H1 (cell line): Measurements from ENCODE around the gene ELP4. TPM values are rescaled to one million over a fixed set of nuclear protein-coding genes. Genes with fewer than 3 reads are reported as not detected.

Experiments
- CTCF ChIA-PET: fragments of 300-600 bp; sonication (Branson Sonifier 250); formaldehyde crosslinking; loops from one replicate; lab custom pipeline; 2021; ENCODE audit not compliant: partially characterized antibody; lab: Charles Lee
- POLR2A ChIA-PET: fragments of 300-600 bp; sonication (Branson Sonifier 250); formaldehyde crosslinking; loops from one replicate; lab custom pipeline; 2021; ENCODE audit warnings: inconsistent platforms; ENCODE audit not compliant: partially characterized antibody; lab: Charles Lee
- DNase-seq, 2 experiments: peaks; one replicate each; pipeline versions ENCODE4 v3.0.0 to v3.0.0-alpha.2; 2010 to 2022; ENCODE audit warnings: low spot score in 2 of 2, low read depth in 1 of 2, mixed read lengths in 1 of 2
- FAIRE-seq: peaks from 2 replicates; lab custom pipeline; 2011; peaks lifted over from hg19 to GRCh38; lab: Jason Lieb, UNC
- H2AFZ ChIP-seq: 2 replicates; pipeline ENCODE4 v1.8.1; 2012; ENCODE audit warnings: low read length, inconsistent platforms
- H2AK5ac ChIP-seq: 2 replicates; pipeline ENCODE4 v1.6.1; 2013; ENCODE audit warnings: low read depth, low read length
- H2BK120ac ChIP-seq: replicated peaks from 2 replicates; pipeline ENCODE3; 2013; ENCODE audit warnings: low read depth, low read length, inconsistent platforms
- H2BK12ac ChIP-seq: 2 replicates; pipeline ENCODE4 v1.6.1; 2013; ENCODE audit warnings: low read depth, low read length
- H2BK15ac ChIP-seq: 2 replicates; pipeline ENCODE4 v1.6.1; 2013; ENCODE audit warnings: low read length
- H2BK20ac ChIP-seq: 2 replicates; pipeline ENCODE4 v1.6.1; 2013; ENCODE audit warnings: low read length
- H2BK5ac ChIP-seq: 2 replicates; pipeline ENCODE4 v1.6.1; 2013; ENCODE audit warnings: low read depth, low read length
- H3K14ac ChIP-seq: 2 replicates; pipeline ENCODE4 v1.6.1; 2013; ENCODE audit warnings: inconsistent platforms; ENCODE audit not compliant: insufficient read length
- H3K18ac ChIP-seq: 2 replicates; pipeline ENCODE4 v1.6.1; 2013; ENCODE audit warnings: low read length; ENCODE audit errors: extremely low read depth
- H3K23ac ChIP-seq: 2 replicates; pipeline ENCODE4 v1.6.1; 2013; ENCODE audit warnings: inconsistent platforms; ENCODE audit not compliant: insufficient read length
- H3K23me2 ChIP-seq: 2 replicates; pipeline ENCODE4 v1.6.1; 2013; ENCODE audit warnings: low read depth, low read length
- H3K27ac ChIP-seq: 2 replicates; pipeline ENCODE4 v1.6.1; 2011; ENCODE audit warnings: low read depth, low read length, inconsistent platforms
- H3K27me3 ChIP-seq, 4 experiments: replicated peaks in 1 of 4; 1 replicate in 1 of 4; 2 replicates in 3 of 4; pipeline versions ENCODE4 v1.6.1 to v1.8.1; 2011 to 2013; ENCODE audit warnings: low read length in 3 of 4, mild to moderate bottlenecking in 3 of 4, inconsistent platforms in 2 of 4, mixed read lengths in 2 of 4, moderate library complexity in 1 of 4; ENCODE audit not compliant: control insufficient read depth in 3 of 4, insufficient read depth in 3 of 4; ENCODE audit errors: extremely low read depth in 1 of 4
- H3K36me3 ChIP-seq, 4 experiments: 2 replicates each; pipeline versions ENCODE4 v1.6.1 to v1.8.1; 2011 to 2013; ENCODE audit warnings: mild to moderate bottlenecking in 4 of 4, low read length in 3 of 4, moderate library complexity in 2 of 4, control low read depth in 1 of 4, inconsistent platforms in 1 of 4; ENCODE audit not compliant: insufficient read depth in 4 of 4, control insufficient read depth in 2 of 4
- H3K4ac ChIP-seq: replicated peaks from 2 replicates; pipeline ENCODE3; 2013; ENCODE audit warnings: low read length, low read depth, mixed read lengths, inconsistent platforms; ENCODE audit not compliant: insufficient read length
- H3K4me1 ChIP-seq, 4 experiments: replicated peaks in 1 of 4; 1 replicate in 1 of 4; 2 replicates in 3 of 4; pipeline versions ENCODE4 v1.6.1 to v1.8.1; 2011 to 2013; ENCODE audit warnings: low read length in 3 of 4, inconsistent platforms in 2 of 4, mixed read lengths in 1 of 4; ENCODE audit not compliant: insufficient read depth in 4 of 4, control insufficient read depth in 3 of 4
- H3K4me2 ChIP-seq, 2 experiments: 2 replicates each; pipeline versions ENCODE4 v1.6.1 to v1.8.1; 2011 to 2013; ENCODE audit warnings: low read depth in 2 of 2, low read length in 2 of 2, control low read depth in 1 of 2, inconsistent platforms in 1 of 2, mild to moderate bottlenecking in 1 of 2; ENCODE audit not compliant: insufficient read depth in 1 of 2
- H3K4me3 ChIP-seq, 4 experiments: fragments of 200-600, 300-600 bp in 1 of 4; sonication (generic), shearing (Covaris generic), sonication (Bioruptor Twin) in 1 of 4; 2 replicates each; pipeline versions ENCODE4 v1.5.1 to v1.8.1; 2011 to 2016; ENCODE audit warnings: low read length in 4 of 4, low read depth in 3 of 4, control low read depth in 2 of 4, inconsistent platforms in 2 of 4, mild to moderate bottlenecking in 2 of 4, mixed read lengths in 1 of 4, moderate library complexity in 1 of 4; ENCODE audit not compliant: insufficient read depth in 2 of 4; ENCODE audit errors: extremely low read depth in 1 of 4
- H3K56ac ChIP-seq: replicated peaks from 2 replicates; pipeline ENCODE3; 2013; ENCODE audit warnings: low read depth, mild to moderate bottlenecking, mixed read lengths, low read length, inconsistent platforms; ENCODE audit not compliant: insufficient read length
- H3K79me1 ChIP-seq: 2 replicates; pipeline ENCODE4 v1.6.1; 2013; ENCODE audit warnings: low read depth, low read length, control low read depth
- H3K79me2 ChIP-seq, 2 experiments: 2 replicates each; pipeline versions ENCODE4 v1.6.1 to v1.8.1; 2012 to 2013; ENCODE audit warnings: low read length in 2 of 2, mild to moderate bottlenecking in 2 of 2, inconsistent platforms in 1 of 2; ENCODE audit not compliant: insufficient read depth in 2 of 2, control insufficient read depth in 1 of 2
- H3K9ac ChIP-seq, 4 experiments: replicated peaks in 1 of 4; 1 replicate in 1 of 4; 2 replicates in 3 of 4; pipeline versions ENCODE4 v1.6.1 to v1.8.1; 2011 to 2013; ENCODE audit warnings: low read depth in 3 of 4, low read length in 3 of 4, control low read depth in 2 of 4, mild to moderate bottlenecking in 2 of 4, moderate library complexity in 2 of 4, inconsistent platforms in 1 of 4; ENCODE audit errors: extremely low read depth in 1 of 4
- H3K9me3 ChIP-seq, 2 experiments: 2 replicates each; pipeline versions ENCODE4 v1.6.1 to v1.8.1; 2012 to 2013; ENCODE audit warnings: mild to moderate bottlenecking in 2 of 2, moderate library complexity in 2 of 2, control low read depth in 1 of 2, inconsistent platforms in 1 of 2, low read depth in 1 of 2, low read length in 1 of 2, mixed read lengths in 1 of 2; ENCODE audit not compliant: insufficient read depth in 2 of 2
- H4K20me1 ChIP-seq, 2 experiments: replicated peaks in 1 of 2; 2 replicates each; pipeline versions ENCODE3 to v1.8.1; 2011 to 2013; ENCODE audit warnings: inconsistent platforms in 2 of 2, low read length in 2 of 2, mild to moderate bottlenecking in 1 of 2; ENCODE audit not compliant: insufficient read depth in 2 of 2, control insufficient read depth in 1 of 2
- H4K5ac ChIP-seq: 2 replicates; pipeline ENCODE4 v1.6.1; 2013; ENCODE audit warnings: low read length, low read depth, mixed read lengths, inconsistent platforms; ENCODE audit not compliant: insufficient read length
- H4K8ac ChIP-seq: 2 replicates; pipeline ENCODE4 v1.8.0; 2013; ENCODE audit warnings: mild to moderate bottlenecking, moderate library complexity, low read length, inconsistent platforms; ENCODE audit not compliant: insufficient read depth; ENCODE audit errors: extremely low read depth
- H4K91ac ChIP-seq: replicated peaks from 2 replicates; pipeline ENCODE3; 2013; ENCODE audit warnings: low read length, mixed read lengths, inconsistent platforms; ENCODE audit not compliant: insufficient read length
- BRCA1 ChIP-seq: IDR thresholded peaks from 2 replicates; pipeline ENCODE4 v1.6.1; 2012; ENCODE audit warnings: low read depth, low read length, improper control_type of control experiment
- EZH2 ChIP-seq: fragments of 200-600 bp; sonication (generic); IDR thresholded peaks from 2 replicates; pipeline ENCODE4 v1.7.1; 2012; ENCODE audit warnings: low read depth, mild to moderate bottlenecking, moderate library complexity, low read length, inconsistent platforms; ENCODE audit not compliant: severe bottlenecking
- GABPA ChIP-seq: IDR thresholded peaks from 2 replicates; pipeline ENCODE4 v1.6.1; 2011; ENCODE audit warnings: mild to moderate bottlenecking, low read length, moderate library complexity, borderline replicate concordance; ENCODE audit not compliant: insufficient read depth
- GTF2F1 ChIP-seq: IDR thresholded peaks from 2 replicates; pipeline ENCODE4 v1.6.1; 2012; ENCODE audit warnings: low read depth, low read length, improper control_type of control experiment, borderline replicate concordance
- MAFK ChIP-seq: IDR thresholded peaks from 2 replicates; pipeline ENCODE4 v1.6.1; 2012; ENCODE audit warnings: low read depth, mild to moderate bottlenecking, improper control_type of control experiment, low read length
- RBBP5 ChIP-seq: IDR thresholded peaks from 2 replicates; pipeline ENCODE4 v1.7.1; 2012; ENCODE audit warnings: low read depth, mild to moderate bottlenecking, inconsistent platforms, low read length, moderate library complexity, borderline replicate concordance
- RNF2 ChIP-seq: fragments of 200-900, 300-1000 bp; sonication (generic); IDR thresholded peaks from 2 replicates; pipeline ENCODE4 v1.7.1; 2016; ENCODE audit warnings: borderline replicate concordance, low read depth, mild to moderate bottlenecking, antibody characterized with exemption, low read length; ENCODE audit not compliant: poor library complexity, severe bottlenecking; ENCODE audit errors: missing control alignments
- SIX5 ChIP-seq: IDR thresholded peaks from 2 replicates; pipeline ENCODE4 v1.6.1; 2011; ENCODE audit warnings: mild to moderate bottlenecking, low read depth, low read length
- TAF7 ChIP-seq: optimal IDR thresholded peaks from 2 replicates; pipeline ENCODE3; 2011; ENCODE audit warnings: low read depth, mild to moderate bottlenecking, inconsistent platforms, low read length, moderate library complexity, borderline replicate concordance
- WGBS, 2 experiments: shearing (Covaris generic) in 1 of 2; methylation state at CpG; one replicate each; pipeline versions ENCODE4 v1.1.6 to v1.1.7; 2013 to 2015; ENCODE audit warnings: low lambda C conversion rate in 2 of 2, mixed read lengths in 2 of 2, inconsistent platforms in 1 of 2, low coverage in 1 of 2, missing lambda C conversion rate in 1 of 2; ENCODE audit not compliant: insufficient replicate concordance in 2 of 2, insufficient coverage in 1 of 2, insufficient read length in 1 of 2; ENCODE audit errors: extremely low coverage in 1 of 2, missing lambda C conversion rate in 1 of 2; 5-methylcytosine and 5-hydroxymethylcytosine counted together
- polyA plus RNA-seq, 7 experiments: library from polyadenylated mRNA; depleted of rRNA in 3 of 7; stranded (reverse) in 5 of 7; unstranded in 2 of 7; fragments of >200 nt in 5 of 7; fragments of 200-250 nt in 2 of 7; gene quantifications; 1 replicate in 5 of 7; 2 replicates in 1 of 7; 4 replicates in 1 of 7; pipeline versions ENCODE4 v1.2.1 to v1.2.3, GENCODE V29; 2011 to 2013; ENCODE audit warnings: missing spikeins in 2 of 7, mixed read lengths in 2 of 7
- total RNA-seq: library from RNA; stranded (reverse); fragmentation: NEBNext Ultra II Directional; extraction: Animal tissue kit (Norgen Biotek cat#: 25700); gene quantifications from 2 replicates; pipeline ENCODE4 v1.2.1, GENCODE V29; 2021

The ELP4 gene
- total and polyA plus RNA-seq, 2 of the 8 experiments (the other 6 are each of a cell fraction or from before 2014, with no cell fraction given): 14.0 to 18.6 TPM

GRCh38 chr11:31764766-31765165 lies 255.2 kb downstream of the ELP4 start:
- Histone ChIP-seq H3K27ac (no peak overlapping the region), H3K4me1 (peaks cover 0 to 5% (median 0%) of the 10 kb centered on the region in 4 experiments; a peak in 1 of 7 replicates)
- CTCF ChIA-PET: interaction anchor here (1.9 kb wide), 1 partner anchor 34 kb away, joined by 4 read pairs; no protein-coding TSS in a partner anchor

More at GRCh38 chr11:31764766-31765165, 255.2 kb downstream of the ELP4 start:
- Histone ChIP-seq H3K79me2 (no peaks in the 10 kb centered on the region), H2BK20ac (no peak overlapping the region), H3K23me2 (no peaks in the 10 kb centered on the region), H4K91ac (no peak overlapping the region), H3K23ac (no peak overlapping the region), H3K27me3 (no peaks in the 10 kb centered on the region), H2BK120ac (no peak overlapping the region), H2AK5ac (no peak overlapping the region), H2BK5ac (no peak overlapping the region), H3K4me3 (no peak overlapping the region), H2BK15ac (no peak overlapping the region), H3K4me2 (no peak overlapping the region), H4K5ac (no peak overlapping the region), H4K8ac (no peak overlapping the region), H3K4ac (no peak overlapping the region), H3K9me3 (no peaks in the 10 kb centered on the region), H2AFZ (no peak overlapping the region), H3K14ac (no peak overlapping the region), H3K79me1 (no peaks in the 10 kb centered on the region), H2BK12ac (no peak overlapping the region), H3K56ac (no peak overlapping the region), H3K36me3 (no peaks in the 10 kb centered on the region), H3K9ac (no peak overlapping the region), H3K18ac (no peak overlapping the region), H4K20me1 (no peaks in the 10 kb centered on the region)
- DNase-seq: no peak
- TF ChIP-seq SIX5 (no peak), RNF2 (no peak), MAFK (no peak), TAF7 (no peak), GTF2F1 (no peak), EZH2 (no peak), GABPA (no peak), RBBP5 (no peak), BRCA1 (no peak)
- 80% methylated on average over 5 of the region's 5 CpGs; no CpG with 5 or more reads in 1 of the 2 experiments for WGBS, 2 experiments
- FAIRE-seq: no peak
- POLR2A ChIA-PET: no interaction called here
